Measurements from ENCODE around the gene ISCA1.

- no peak for TF ChIP-seq CTCF (IDR thresholded peaks at IDR 0.05)
- no peak for TF ChIP-seq POLR2A (IDR thresholded peaks at IDR 0.05)
Measured at GRCh38 chr9:86322973-86323644, 40.8 kb upstream of the ISCA1 start.
